Measurements from ENCODE around the gene ZBTB8A.
"Not testable (repeated sequence)": the region's sequence is repeated elsewhere in the genome, so short reads cannot be mapped to it uniquely, and the experiment has no call there.

ZBTB8A gene

DNA sequence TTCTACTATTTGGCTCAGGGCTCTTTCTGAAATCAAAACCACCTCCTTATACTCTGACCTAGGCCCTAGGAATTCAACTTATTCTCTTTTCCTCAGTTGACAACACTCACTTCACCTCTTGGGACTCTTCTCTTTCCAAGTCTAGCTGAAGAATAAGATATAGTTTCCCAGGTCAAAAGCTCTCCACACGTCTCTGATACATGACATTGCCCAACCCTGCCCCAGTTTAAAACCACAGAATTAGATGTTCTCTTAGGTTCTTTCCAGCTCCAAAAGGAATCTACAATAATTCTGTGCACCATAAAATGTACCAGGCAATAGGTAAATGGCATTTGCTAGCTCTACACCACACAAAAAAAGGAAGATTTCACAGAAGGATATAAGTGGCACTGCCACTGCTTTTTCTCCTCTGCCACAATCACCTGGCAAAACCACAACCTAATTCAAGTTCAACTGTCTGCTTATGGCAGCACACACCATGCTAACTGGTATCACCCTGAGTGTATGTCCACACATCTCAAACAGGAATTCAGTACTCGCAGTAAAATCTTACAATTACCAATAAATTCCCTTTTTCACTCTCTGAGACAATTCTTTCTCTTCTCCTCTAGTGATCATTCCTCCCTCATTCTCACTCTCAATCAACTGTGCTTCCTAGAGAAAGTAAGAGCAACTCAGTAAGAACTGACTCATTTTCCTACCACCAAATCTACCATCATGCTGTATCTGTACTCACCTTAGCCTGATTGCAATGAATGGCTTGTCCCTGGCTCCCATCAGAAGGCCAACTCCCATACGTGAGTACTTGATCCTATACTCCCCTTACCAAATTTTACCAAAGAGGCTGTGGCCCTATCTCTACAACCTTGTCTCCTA, 83.8 kb downstream of the ZBTB8A start:
- Mint-ChIP-seq H3K4me1 (ENCODE audit: low read depth) (peaks cover 51% of the 10 kb centered on the region), H3K27me3 (no peaks in the 10 kb centered on the region), H3K9me3 (peaks cover 8% of the 10 kb centered on the region), H3K36me3 (ENCODE audit: low read depth) (peaks cover 63% of the 10 kb centered on the region), H3K27ac (peak overlapping the region; percentile 98), H3K4me3 (peak overlapping the region; percentile 60)

DNA sequence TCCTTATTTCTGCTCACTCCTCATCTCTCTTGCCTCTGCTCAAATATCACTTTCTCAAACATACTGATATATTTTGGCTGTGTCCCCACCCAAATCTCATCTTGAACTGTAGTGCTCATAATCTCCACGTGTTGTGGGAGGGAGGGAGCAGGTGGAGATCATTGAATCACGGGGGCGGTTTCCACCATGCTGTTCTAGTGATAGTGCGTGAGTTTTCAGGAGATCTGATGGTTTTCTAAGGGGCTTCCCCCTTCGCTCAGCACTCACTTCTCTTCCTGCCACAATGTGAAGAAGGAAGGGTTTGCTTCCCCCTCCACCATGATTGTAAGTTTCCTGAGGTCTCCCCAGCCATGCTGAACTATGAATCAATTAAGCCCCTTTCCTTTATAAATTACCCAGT, 84.5 kb downstream of the ZBTB8A start:
- peak overlapping the region; percentile 60 for H3K4me3 Mint-ChIP-seq
- H3K36me3 Mint-ChIP-seq (ENCODE audit: low read depth): peaks cover 63% of the 10 kb centered on the region
- peak overlapping the region; percentile 98 for H3K27ac Mint-ChIP-seq
- H3K4me1 Mint-ChIP-seq (ENCODE audit: low read depth): peaks cover 51% of the 10 kb centered on the region
- no peaks in the 10 kb centered on the region for H3K27me3 Mint-ChIP-seq
- peaks cover 8% of the 10 kb centered on the region for H3K9me3 Mint-ChIP-seq

DNA sequence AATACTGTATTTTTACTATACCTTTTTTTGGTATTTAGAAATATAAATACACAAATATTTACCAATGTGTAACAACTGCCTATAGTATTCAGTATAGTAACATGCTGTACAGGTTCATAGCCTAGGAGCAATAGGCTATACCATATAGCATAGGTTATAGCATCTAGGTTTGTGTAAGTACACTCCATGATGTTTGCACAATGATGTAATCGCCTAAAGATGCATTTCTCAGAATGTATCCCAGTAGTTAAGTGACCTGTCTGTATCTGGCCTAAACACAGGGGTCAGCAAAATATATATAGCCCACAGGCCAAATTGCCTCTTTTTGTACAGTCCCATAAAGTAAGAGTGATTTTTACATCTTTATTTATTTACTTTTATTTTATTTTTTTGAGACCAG, 86.9 kb downstream of the ZBTB8A start:
- peaks cover 8% of the 10 kb centered on the region for H3K9me3 Mint-ChIP-seq
- no peaks in the 10 kb centered on the region for H3K27me3 Mint-ChIP-seq
- peaks cover 66% of the 10 kb centered on the region for H3K36me3 Mint-ChIP-seq (ENCODE audit: low read depth)
- H3K4me3 Mint-ChIP-seq: no peak overlapping the region
- H3K27ac Mint-ChIP-seq: no peak overlapping the region
- peaks cover 39% of the 10 kb centered on the region for H3K4me1 Mint-ChIP-seq (ENCODE audit: low read depth)

DNA sequence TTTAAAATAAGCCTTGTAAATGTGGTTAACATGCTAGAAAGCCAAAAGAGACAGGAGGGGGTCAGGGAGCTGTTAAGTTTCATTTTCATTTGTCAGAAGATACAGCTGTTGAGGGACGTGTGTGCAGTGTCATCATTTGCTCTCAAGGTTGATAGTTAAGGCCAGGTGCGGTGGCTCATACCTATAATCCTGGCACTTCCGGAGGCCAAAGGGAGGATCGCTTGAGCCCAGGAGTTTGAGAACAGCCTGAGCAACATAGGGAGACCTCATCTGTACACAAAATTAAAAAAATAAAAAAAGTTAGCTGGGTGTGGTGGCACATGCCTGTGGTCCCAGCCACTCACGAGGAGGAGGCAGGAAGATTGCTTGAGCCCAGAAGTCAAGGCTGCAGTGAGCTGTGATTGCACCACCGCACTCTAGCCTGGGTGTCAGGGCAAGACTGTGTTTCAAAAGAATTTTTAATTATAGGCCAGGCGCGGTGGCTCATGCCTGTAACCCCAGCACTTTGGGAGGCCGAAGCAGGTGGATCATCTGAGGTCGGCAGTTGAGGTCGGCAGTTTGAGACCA, 88.5 kb downstream of the ZBTB8A start:
- H3K9me3 Mint-ChIP-seq: peaks cover 8% of the 10 kb centered on the region
- H3K4me3 Mint-ChIP-seq: peak overlapping the region; percentile 37
- peaks cover 60% of the 10 kb centered on the region for H3K36me3 Mint-ChIP-seq (ENCODE audit: low read depth)
- H3K27ac Mint-ChIP-seq: peak overlapping the region; percentile 63
- no peaks in the 10 kb centered on the region for H3K27me3 Mint-ChIP-seq
- peaks cover 29% of the 10 kb centered on the region for H3K4me1 Mint-ChIP-seq (ENCODE audit: low read depth)

DNA sequence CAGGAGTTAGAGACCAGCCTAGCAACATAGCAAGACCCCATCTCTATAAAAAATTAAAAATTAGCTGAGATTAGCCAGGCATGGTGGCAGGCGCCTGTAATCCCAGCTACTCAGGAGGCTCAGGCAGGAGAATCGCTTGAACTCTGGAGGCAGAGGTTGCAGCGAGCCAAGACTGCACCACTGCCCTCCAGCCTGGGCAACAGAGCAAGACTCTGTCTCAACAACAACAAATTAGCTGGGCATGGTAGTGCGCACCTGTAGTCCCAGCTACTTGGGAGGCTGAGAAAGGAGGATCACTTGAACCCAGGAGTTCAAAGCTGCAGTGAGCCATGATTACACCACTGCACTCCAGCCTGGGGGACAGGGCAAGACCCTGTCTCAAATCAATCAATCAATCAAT, 90.9 kb downstream of the ZBTB8A start:
- H3K4me3 Mint-ChIP-seq, H3K9me3 Mint-ChIP-seq, H3K27ac Mint-ChIP-seq, H3K27me3 Mint-ChIP-seq: not testable (repeated sequence)
- Mint-ChIP-seq H3K36me3 (ENCODE audit: low read depth) (peaks cover 56% of the 10 kb centered on the region), H3K4me1 (ENCODE audit: low read depth) (peaks cover 11% of the 10 kb centered on the region)

DNA sequence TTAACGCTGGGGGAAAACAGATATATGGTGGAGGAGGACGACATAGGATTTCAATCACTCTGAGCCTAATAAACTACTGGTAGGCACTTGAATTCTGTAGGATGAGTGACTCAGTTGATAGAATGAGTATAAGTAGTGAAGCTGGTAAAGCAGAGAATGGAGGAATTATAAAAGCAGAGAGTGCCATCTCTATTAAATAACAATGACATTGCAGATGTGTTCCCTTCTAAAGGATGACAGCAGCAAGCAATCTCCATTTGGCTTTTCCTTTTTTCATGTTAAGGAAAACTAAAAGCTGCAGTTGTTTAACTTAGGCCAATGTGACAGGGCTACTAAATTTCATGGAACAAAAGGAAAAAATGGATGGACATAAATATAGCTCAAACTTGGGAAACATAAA, 93.6 kb downstream of the ZBTB8A start:
- Mint-ChIP-seq H3K9me3 (no peaks in the 10 kb centered on the region), H3K27ac (peak overlapping the region; percentile 36), H3K27me3 (no peaks in the 10 kb centered on the region), H3K4me3 (no peak overlapping the region), H3K4me1 (ENCODE audit: low read depth) (peaks cover under 1% of the 10 kb centered on the region), H3K36me3 (ENCODE audit: low read depth) (peaks cover 46% of the 10 kb centered on the region)

DNA sequence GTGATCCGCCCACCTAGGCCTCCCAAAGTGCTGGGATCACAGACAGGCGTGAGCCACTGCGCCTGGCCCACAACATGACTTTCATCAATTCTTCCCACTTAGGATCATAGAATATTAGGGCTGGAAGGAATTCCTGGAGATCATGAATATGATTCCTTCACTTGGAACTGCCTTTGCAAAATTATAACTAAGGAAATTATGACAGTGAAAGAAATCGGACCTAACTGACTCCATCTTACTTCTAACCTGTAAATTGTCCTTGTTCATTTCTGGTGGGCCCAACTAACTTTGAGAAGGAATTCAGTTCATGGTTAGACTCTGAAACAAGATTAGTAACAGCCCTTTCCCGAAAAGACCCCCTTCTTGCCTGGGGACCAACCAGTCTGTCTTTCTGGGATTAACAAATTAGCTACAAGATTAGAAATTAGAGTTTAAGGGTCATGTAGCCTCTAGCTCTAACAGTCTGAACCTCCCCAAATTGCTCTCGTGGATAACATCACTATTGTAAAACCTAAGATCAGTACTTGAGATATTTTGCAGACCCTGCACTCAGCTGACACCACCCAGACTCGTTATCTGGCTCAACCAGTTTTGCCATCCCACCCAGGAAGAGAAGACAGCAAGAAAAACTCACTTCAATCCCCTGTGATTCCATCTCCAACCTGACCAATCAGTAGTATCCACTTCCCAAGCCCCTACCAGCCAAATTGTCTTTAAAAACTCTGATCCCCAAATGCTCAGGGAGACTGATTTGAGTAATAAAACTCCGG, 96.5 kb downstream of the ZBTB8A start:
- H3K4me3 Mint-ChIP-seq: no peak overlapping the region
- H3K27ac Mint-ChIP-seq: no peak overlapping the region
- no peaks in the 10 kb centered on the region for H3K27me3 Mint-ChIP-seq
- no peaks in the 10 kb centered on the region for H3K4me1 Mint-ChIP-seq (ENCODE audit: low read depth)
- peaks cover 36% of the 10 kb centered on the region for H3K36me3 Mint-ChIP-seq (ENCODE audit: low read depth)
- H3K9me3 Mint-ChIP-seq: no peaks in the 10 kb centered on the region

DNA sequence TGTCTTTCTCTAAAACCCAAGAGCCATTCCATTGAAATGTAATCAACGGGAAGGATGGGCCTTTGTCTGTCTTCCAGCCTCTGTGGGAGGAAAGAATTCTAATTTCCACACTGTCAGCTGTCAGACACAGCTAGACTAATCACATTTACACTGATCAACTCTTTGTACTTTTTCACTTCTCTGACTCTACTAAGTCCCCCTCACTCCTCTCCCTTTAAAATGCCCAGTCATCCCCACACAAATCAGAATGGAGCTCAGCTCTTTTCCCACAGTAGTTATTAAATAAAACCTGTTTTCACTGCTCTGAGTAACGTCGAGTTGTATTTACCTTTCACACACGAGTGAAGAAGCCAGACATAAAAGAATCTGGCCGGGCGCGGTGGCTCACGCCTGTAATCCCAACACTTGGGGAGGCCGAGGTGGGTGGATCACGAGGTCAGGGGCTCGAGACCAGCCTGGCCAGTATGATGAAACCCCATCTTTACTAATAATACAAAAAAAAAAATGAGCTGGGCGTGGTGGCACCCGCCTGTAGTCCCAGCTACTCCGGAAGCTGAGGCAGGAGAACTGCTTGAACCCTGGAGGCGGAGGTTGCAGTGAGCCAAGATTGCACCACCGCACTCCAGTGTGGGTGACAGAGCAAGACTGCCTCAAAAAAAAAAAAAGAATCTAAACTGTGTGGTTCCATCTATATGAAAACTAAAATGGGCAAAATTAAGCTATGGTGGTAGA, 97.9 kb downstream of the ZBTB8A start:
- Mint-ChIP-seq H3K27me3 (no peaks in the 10 kb centered on the region), H3K4me1 (ENCODE audit: low read depth) (peaks cover 3% of the 10 kb centered on the region), H3K36me3 (ENCODE audit: low read depth) (peaks cover 32% of the 10 kb centered on the region), H3K4me3 (no peak overlapping the region), H3K27ac (no peak overlapping the region), H3K9me3 (no peaks in the 10 kb centered on the region)

DNA sequence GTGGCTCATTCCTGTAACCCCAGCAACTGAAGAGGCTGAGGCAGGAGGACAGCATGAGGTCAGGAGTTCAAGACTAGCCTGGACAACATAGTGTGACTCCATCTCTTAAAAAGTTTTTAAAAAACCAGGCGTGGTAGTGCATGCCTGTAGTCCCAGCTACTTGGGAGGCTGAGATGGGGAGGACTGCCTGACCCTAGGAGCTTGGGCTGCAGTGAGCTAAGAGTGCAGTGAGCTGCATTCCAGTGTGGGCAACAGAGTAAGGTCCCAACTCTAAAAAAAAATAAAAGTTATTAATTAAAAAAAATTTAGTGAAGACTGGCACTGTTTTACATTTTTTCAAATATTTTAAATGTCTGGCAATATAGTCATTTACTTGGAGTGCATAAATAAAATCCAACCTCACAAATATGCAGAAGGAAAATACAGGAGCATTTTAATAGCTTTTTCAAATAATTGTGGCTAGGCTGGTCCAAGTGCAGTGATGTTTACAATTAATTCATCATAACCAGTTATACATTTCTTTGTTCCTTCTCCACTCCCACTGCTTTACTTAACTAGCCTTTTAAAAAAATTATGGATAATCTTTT, 100.4 kb downstream of the ZBTB8A start:
- H3K9me3 Mint-ChIP-seq: no peaks in the 10 kb centered on the region
- H3K27me3 Mint-ChIP-seq: no peaks in the 10 kb centered on the region
- H3K36me3 Mint-ChIP-seq (ENCODE audit: low read depth): peaks cover 17% of the 10 kb centered on the region
- no peak overlapping the region for H3K27ac Mint-ChIP-seq
- peaks cover 3% of the 10 kb centered on the region for H3K4me1 Mint-ChIP-seq (ENCODE audit: low read depth)
- no peak overlapping the region for H3K4me3 Mint-ChIP-seq

DNA sequence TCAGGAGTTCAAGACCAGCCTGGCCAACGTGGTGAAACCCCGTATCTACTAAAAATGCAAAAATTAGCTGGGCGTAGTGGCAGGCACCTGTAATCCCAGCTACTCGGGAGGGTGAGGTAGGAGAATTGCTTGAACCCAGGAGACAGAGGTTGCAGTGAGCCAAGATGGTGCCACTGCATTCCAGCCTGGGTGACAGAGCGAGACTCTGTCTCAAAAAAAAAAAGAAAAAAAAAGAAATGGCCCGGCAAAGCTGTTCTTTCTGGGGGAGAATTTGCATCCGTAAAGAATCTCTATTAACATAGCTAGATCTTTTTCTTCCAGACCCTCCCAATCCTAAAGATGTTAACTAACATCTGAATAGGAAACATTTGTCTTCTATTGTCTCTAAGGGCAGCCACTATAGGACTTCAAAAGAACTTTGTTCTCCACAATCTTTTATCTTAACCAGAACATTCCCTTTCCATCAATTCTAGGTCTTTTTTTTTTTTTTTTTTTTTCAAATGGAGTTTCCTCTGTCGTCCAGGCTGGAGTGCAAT, 103.1 kb downstream of the ZBTB8A start:
- Mint-ChIP-seq H3K4me1 (ENCODE audit: low read depth) (peaks cover 16% of the 10 kb centered on the region), H3K36me3 (ENCODE audit: low read depth) (peaks cover 20% of the 10 kb centered on the region)
- H3K9me3 Mint-ChIP-seq, H3K27ac Mint-ChIP-seq, H3K27me3 Mint-ChIP-seq, H3K4me3 Mint-ChIP-seq: not testable (repeated sequence)

DNA sequence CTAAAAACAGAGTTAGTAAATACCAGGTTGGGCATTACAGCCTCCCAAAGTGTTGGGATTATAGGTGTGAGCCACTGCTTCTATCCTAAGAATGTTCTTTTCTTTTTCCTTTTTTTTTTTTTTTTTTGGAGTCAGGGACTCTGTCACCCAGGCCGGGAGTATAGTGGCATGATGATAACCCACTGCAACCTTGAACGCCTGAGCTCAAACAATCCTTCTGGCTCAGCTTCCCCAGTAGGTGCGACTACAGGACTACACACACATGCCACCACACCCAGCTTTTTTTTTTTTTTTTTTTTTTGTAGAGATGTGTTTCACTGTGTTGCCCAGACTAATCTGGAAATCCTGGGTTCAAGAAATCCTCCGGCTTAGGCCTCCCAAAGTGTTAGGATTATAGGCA, 105.2 kb downstream of the ZBTB8A start:
- Mint-ChIP-seq H3K36me3 (ENCODE audit: low read depth) (peaks cover 24% of the 10 kb centered on the region), H3K9me3 (no peaks in the 10 kb centered on the region), H3K27me3 (no peaks in the 10 kb centered on the region), H3K27ac (no peak overlapping the region), H3K4me1 (ENCODE audit: low read depth) (peaks cover 32% of the 10 kb centered on the region), H3K4me3 (no peak overlapping the region)

DNA sequence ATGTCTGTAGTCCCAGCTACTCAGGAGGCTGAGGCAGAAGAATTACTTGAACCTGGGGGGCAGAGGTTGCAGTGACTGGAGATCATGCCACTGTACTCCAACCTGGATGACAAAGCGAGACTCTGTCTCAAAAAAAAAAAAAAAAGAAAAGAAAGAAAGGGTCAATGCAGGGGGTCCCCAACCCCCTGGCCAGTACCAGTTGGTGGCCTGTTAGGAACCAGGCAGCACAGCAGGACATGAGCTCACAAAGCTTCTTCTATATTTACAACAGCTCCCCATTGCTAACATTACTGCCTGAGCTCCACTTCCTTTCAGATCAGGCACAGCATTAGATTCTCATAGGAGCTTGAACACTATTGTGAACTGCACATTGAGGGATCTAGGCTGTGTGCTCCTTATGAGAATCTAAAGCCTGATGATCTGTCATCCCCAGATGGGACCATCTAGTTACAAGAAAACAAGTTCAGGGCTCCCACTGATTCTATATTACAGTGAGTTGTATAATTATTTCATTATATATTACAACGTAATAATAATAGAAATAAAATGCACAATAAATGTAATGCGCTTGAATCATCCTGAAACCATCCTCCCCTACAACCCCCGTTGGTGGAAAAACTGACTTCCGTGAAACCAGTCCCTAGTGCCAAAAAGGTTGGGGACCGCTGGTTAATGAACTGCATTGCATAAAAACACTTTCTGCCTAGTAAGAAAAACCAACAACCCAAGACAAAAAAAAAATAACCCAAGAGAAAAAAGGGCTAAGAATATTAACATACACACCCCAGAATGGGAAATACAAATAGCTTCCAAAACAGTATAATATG, 108.3 kb downstream of the ZBTB8A start:
- Mint-ChIP-seq H3K27me3 (no peaks in the 10 kb centered on the region), H3K36me3 (ENCODE audit: low read depth) (peaks cover 33% of the 10 kb centered on the region), H3K27ac (peak overlapping the region; percentile 73), H3K4me1 (ENCODE audit: low read depth) (peaks cover 47% of the 10 kb centered on the region), H3K4me3 (peak overlapping the region; percentile 99), H3K9me3 (no peaks in the 10 kb centered on the region)

DNA sequence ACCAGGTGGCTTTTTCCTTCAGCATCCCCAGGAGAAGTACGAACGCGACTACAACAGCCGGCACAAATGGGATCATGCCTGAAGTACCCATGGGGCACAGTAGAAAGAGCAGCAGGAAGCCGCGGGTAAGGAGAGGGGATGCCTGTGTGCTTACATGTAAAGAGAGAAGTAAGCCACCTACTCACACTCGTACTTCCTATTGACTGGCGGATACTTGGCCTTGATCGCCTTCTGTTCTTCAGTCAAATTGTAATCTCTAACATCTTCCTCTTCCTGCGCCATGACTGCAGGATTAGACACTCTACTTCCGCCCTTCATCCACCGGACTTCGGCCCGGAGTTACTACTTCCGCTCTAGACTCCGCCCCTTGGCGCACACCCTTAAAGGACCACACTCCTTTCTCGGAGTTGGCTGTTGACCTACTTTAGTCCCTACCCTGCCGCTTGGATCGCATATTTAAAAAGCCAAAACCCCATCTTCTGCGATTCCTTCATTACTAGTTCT, 111.1 kb downstream of the ZBTB8A start, which contains the start of gene ZBTB8OS:
Gene ZBTB8OS (minus strand): TSS at position 303 of the 504 bp plus-strand sequence. CDS start 21 bp downstream, at position 282.
- peak within 1 kb of the TSS; percentile 100 for H3K27ac Mint-ChIP-seq
- no peaks in the 10 kb centered on the region for H3K27me3 Mint-ChIP-seq
- H3K4me3 Mint-ChIP-seq: peak within 1 kb of the TSS; percentile 99
- peaks cover 69% of the 10 kb centered on the region for H3K4me1 Mint-ChIP-seq (ENCODE audit: low read depth)
- peaks cover 52% of the 10 kb centered on the region for H3K36me3 Mint-ChIP-seq (ENCODE audit: low read depth)
- H3K9me3 Mint-ChIP-seq: no peaks in the 10 kb centered on the region
